GM23338 (cell line): ENCODE data around the gene WDHD1. TPM values are rescaled to one million over a fixed set of nuclear protein-coding genes. Genes with fewer than 3 reads are reported as not detected.

Experiments used
- ATAC-seq: fragments of 200-7000 bp; cut with Tn5 transposase; 3 replicates; pipeline ENCODE4 v1.9.1; 2020
- DNase-seq: peaks from one replicate; pipeline ENCODE4 v3.0.0-alpha.2; 2015; ENCODE audit warnings: low spot score
- H2AFZ ChIP-seq: fragments of 200-600 bp; sonication (generic); 2 replicates; pipeline ENCODE4 v1.8.0; 2016; ENCODE audit warnings: antibody characterized with exemption, mild to moderate bottlenecking, moderate library complexity
- H3F3A ChIP-seq: fragments of 200-600 bp; sonication (generic); replicated peaks from 2 replicates; pipeline ENCODE4 v1.8.0; 2017; ENCODE audit warnings: antibody characterized with exemption, mixed run types, low read depth
- H3K27ac ChIP-seq: fragments of 200-600 bp; sonication (generic); 2 replicates; pipeline ENCODE4 v1.6.1; 2016; ENCODE audit warnings: low read depth
- H3K27me3 ChIP-seq: fragments of 200-600 bp; sonication (generic); 2 replicates; pipeline ENCODE4 v1.8.0; 2016; ENCODE audit warnings: mild to moderate bottlenecking, mixed run types, moderate library complexity; ENCODE audit not compliant: insufficient read depth
- H3K36me3 ChIP-seq: fragments of 200-600 bp; sonication (generic); 2 replicates; pipeline ENCODE4 v1.8.0; 2016; ENCODE audit warnings: mild to moderate bottlenecking; ENCODE audit not compliant: insufficient read depth
- H3K4me1 ChIP-seq: fragments of 200-600 bp; sonication (generic); 2 replicates; pipeline ENCODE4 v1.8.0; 2016; ENCODE audit warnings: mild to moderate bottlenecking, moderate library complexity; ENCODE audit not compliant: insufficient read depth
- H3K4me2 ChIP-seq: fragments of 200-600 bp; sonication (generic); 2 replicates; pipeline ENCODE4 v1.7.1; 2017; ENCODE audit warnings: mixed run types
- H3K4me3 ChIP-seq: fragments of 200-600 bp; sonication (generic); 2 replicates; pipeline ENCODE4 v1.6.1; 2016; ENCODE audit warnings: mixed run types
- H3K79me2 ChIP-seq: fragments of 200-600 bp; sonication (generic); replicated peaks from 2 replicates; pipeline ENCODE4 v1.8.0; 2017; ENCODE audit warnings: mild to moderate bottlenecking; ENCODE audit not compliant: insufficient read depth
- H3K9me2 ChIP-seq: fragments of 200-600 bp; sonication (generic); 2 replicates; pipeline ENCODE4 v1.8.0; 2017; ENCODE audit not compliant: insufficient read depth
- H4K20me1 ChIP-seq: fragments of 200-600 bp; sonication (generic); replicated peaks from 2 replicates; pipeline ENCODE4 v1.8.0; 2017; ENCODE audit warnings: mild to moderate bottlenecking; ENCODE audit not compliant: insufficient read depth
- H3K27ac Mint-ChIP-seq: 2 replicates; pipeline ENCODE4 v1.8.0; 2020; ENCODE audit warnings: inconsistent platforms, mild to moderate bottlenecking, moderate library complexity, mixed read lengths
- H3K27me3 Mint-ChIP-seq: 3 replicates; pipeline ENCODE4 v1.8.0; 2022; ENCODE audit warnings: low read depth, mild to moderate bottlenecking, moderate library complexity, mixed read lengths, inconsistent platforms; ENCODE audit not compliant: insufficient read depth, poor library complexity
- H3K36me3 Mint-ChIP-seq: 3 replicates; pipeline ENCODE4 v1.8.0; 2021; ENCODE audit warnings: low read depth, mild to moderate bottlenecking, inconsistent platforms, moderate library complexity, mixed read lengths
- H3K4me1 Mint-ChIP-seq: 3 replicates; pipeline ENCODE4 v1.8.0; 2020; ENCODE audit warnings: mild to moderate bottlenecking, inconsistent platforms, mixed read lengths
- H3K4me3 Mint-ChIP-seq: 3 replicates; pipeline ENCODE4 v1.8.0; 2021; ENCODE audit warnings: moderate library complexity, mild to moderate bottlenecking, inconsistent platforms, mixed read lengths
- H3K9me3 Mint-ChIP-seq: 3 replicates; pipeline ENCODE4 v1.8.0; 2020; ENCODE audit warnings: moderate library complexity, mild to moderate bottlenecking, inconsistent platforms, mixed read lengths
- CREB1 ChIP-seq: fragments of 250-450 bp; sonication (Bioruptor Pico); IDR thresholded peaks from 2 replicates; pipeline ENCODE4 v1.5.0; 2020; ENCODE audit warnings: low read depth, mild to moderate bottlenecking, moderate library complexity
- EZH2phosphoT487 ChIP-seq: fragments of 200-600 bp; sonication (generic); IDR thresholded peaks from one replicate; pipeline ENCODE4 v1.8.1; 2018; ENCODE audit warnings: antibody characterized with exemption; ENCODE audit not compliant: unreplicated experiment
- NANOG ChIP-seq: IDR thresholded peaks from 2 replicates; pipeline ENCODE4 v1.6.1; 2016; ENCODE audit warnings: antibody characterized with exemption, borderline replicate concordance
- POLR2AphosphoS5 ChIP-seq: IDR thresholded peaks from 2 replicates; pipeline ENCODE4 v1.6.1; 2016; ENCODE audit warnings: antibody characterized with exemption, low read depth
- ZNF114 ChIP-seq: fragments of 250-450 bp; sonication (Bioruptor Pico); IDR thresholded peaks from 2 replicates; pipeline ENCODE4 v1.5.0; 2020; ENCODE audit warnings: mild to moderate bottlenecking, moderate library complexity
- ZNF331 ChIP-seq: fragments of 250-450 bp; sonication (Bioruptor Pico); IDR thresholded peaks from 2 replicates; pipeline ENCODE4 v1.5.0; 2020; ENCODE audit warnings: low read depth, mild to moderate bottlenecking, moderate library complexity
- long read RNA-seq: library from polyadenylated mRNA; unstranded; transcript quantifications from one replicate; pipeline ENCODE4 v2.0.0, GENCODE V29; 2020; ENCODE audit not compliant: unreplicated experiment
- polyA plus RNA-seq: library from polyadenylated mRNA; unstranded; fragments of >200 nt; fragmentation: Nextera tagmentation; extraction: Ambion mirVana; gene quantifications from 2 replicates; pipeline ENCODE4 v1.2.1, GENCODE V29; 2016
- total RNA-seq: library from RNA; depleted of rRNA; stranded (reverse); fragments of >200 nt; shearing (Covaris generic); gene quantifications from 2 replicates; pipeline ENCODE4 v1.2.3, GENCODE V29; 2014; rRNA removed
- TF ChIP-seq, protein P1 (sequence below): IDR thresholded peaks from 2 replicates; pipeline ENCODE4 v1.6.1; 2016; ENCODE audit warnings: antibody characterized with exemption
- TF ChIP-seq, protein P2 (sequence below), 2 experiments: fragments of 200-600 bp in 1 of 2; sonication (generic) in 1 of 2; conservative IDR thresholded peaks; 2 replicates each; pipeline versions ENCODE4 v1.5.1 to v1.6.1; 2016 to 2017; ENCODE audit warnings: antibody characterized with exemption in 2 of 2, low read depth in 2 of 2, mild to moderate bottlenecking in 2 of 2, moderate library complexity in 1 of 2

The WDHD1 gene, protein sequence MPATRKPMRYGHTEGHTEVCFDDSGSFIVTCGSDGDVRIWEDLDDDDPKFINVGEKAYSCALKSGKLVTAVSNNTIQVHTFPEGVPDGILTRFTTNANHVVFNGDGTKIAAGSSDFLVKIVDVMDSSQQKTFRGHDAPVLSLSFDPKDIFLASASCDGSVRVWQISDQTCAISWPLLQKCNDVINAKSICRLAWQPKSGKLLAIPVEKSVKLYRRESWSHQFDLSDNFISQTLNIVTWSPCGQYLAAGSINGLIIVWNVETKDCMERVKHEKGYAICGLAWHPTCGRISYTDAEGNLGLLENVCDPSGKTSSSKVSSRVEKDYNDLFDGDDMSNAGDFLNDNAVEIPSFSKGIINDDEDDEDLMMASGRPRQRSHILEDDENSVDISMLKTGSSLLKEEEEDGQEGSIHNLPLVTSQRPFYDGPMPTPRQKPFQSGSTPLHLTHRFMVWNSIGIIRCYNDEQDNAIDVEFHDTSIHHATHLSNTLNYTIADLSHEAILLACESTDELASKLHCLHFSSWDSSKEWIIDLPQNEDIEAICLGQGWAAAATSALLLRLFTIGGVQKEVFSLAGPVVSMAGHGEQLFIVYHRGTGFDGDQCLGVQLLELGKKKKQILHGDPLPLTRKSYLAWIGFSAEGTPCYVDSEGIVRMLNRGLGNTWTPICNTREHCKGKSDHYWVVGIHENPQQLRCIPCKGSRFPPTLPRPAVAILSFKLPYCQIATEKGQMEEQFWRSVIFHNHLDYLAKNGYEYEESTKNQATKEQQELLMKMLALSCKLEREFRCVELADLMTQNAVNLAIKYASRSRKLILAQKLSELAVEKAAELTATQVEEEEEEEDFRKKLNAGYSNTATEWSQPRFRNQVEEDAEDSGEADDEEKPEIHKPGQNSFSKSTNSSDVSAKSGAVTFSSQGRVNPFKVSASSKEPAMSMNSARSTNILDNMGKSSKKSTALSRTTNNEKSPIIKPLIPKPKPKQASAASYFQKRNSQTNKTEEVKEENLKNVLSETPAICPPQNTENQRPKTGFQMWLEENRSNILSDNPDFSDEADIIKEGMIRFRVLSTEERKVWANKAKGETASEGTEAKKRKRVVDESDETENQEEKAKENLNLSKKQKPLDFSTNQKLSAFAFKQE
- total RNA-seq (65.4 and 71.3 TPM in 2 replicates), polyA plus RNA-seq (39.6 and 48.8 TPM in 2 replicates)
- long read RNA-seq, full-length matches to known transcripts, result 1 of 29 reads
- long read RNA-seq, partial matches to known transcripts, result 20 of 29 reads
- long read RNA-seq, other reads (novel, unspliced or antisense), result 8 of 29 reads

DNA sequence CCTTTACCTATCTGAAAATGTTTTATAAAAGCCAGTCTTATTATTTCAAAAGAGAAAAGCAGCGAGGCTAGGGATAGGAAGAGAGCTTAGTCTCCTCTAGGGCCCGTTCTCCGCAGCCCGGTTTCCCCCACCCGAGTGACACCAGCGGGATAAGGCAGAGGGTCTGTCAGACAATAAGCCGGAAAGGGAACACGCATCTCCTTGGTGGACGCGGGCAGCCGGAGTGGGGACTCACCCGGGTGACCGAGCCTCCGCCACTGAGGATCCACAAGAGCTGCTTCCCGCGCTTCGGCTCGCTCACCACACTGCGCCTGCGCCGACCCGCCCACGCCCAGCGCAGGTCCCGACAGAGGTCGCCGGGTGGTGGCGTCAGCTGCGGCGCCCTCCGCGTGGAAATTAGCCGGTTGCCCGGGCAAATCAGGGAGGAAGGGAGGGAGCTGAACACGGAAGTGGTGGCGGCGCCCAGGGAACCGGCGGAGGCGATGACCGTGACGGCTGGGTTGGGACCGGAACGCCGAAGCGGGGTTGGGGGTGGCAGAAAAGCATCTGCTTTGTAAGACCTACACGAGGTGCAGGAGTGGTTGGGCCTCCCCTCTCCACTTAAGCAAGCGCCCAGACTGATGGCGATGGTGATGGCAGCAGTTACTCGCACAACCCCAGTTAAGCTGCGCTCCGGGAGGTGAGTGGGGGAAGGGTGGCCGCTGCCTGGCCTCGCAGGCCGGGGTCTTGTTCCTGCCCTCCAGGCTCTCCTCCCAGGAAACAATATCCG lies at the start of gene WDHD1, which contains the start of gene SOCS4:
Gene WDHD1 (minus strand): TSS at position 307 of the 769 bp plus-strand sequence. CDS start 312 bp downstream, outside the sequence.
Gene SOCS4 (plus strand): TSS at position 444 of the 769 bp plus-strand sequence. CDS start 15,806 bp downstream, outside the sequence.
- H3K27me3 ChIP-seq, result no peaks in the 10 kb centered on the region
- peak within 1 kb of the TSS; percentile 95 for H3K27ac Mint-ChIP-seq
- no peaks in the 10 kb centered on the region for H3K9me2 ChIP-seq
- H3K4me3 ChIP-seq, result peak within 1 kb of the TSS; percentile 94
- DNase-seq (peak; percentile 94), ATAC-seq (peak; percentile 87)
- H3K4me3 Mint-ChIP-seq, result peak within 1 kb of the TSS; percentile 95
- H3K9me3 Mint-ChIP-seq, result no peaks in the 10 kb centered on the region; the same call in 2 of the 3 replicates
- peaks cover 19% of the 10 kb centered on the region; the same call in 1 of the 2 replicates for H3F3A ChIP-seq
- peaks cover 4% of the 10 kb centered on the region for H4K20me1 ChIP-seq
- peaks cover 2% of the 10 kb centered on the region for H3K27me3 Mint-ChIP-seq
- peaks cover 32% of the 10 kb centered on the region for H3K4me1 Mint-ChIP-seq
- H3K4me2 ChIP-seq, result peak within 1 kb of the TSS; percentile 99
- peaks cover 17% of the 10 kb centered on the region for H3K36me3 Mint-ChIP-seq
- H3K36me3 ChIP-seq, result 0 out of 2 replicates have a peak, but pooled peaks cover 6% of the 10 kb centered on the region
- peaks cover 43% of the 10 kb centered on the region for H3K4me1 ChIP-seq
- no peak for TF ChIP-seq EZH2phosphoT487
- TF ChIP-seq, protein P1, sequence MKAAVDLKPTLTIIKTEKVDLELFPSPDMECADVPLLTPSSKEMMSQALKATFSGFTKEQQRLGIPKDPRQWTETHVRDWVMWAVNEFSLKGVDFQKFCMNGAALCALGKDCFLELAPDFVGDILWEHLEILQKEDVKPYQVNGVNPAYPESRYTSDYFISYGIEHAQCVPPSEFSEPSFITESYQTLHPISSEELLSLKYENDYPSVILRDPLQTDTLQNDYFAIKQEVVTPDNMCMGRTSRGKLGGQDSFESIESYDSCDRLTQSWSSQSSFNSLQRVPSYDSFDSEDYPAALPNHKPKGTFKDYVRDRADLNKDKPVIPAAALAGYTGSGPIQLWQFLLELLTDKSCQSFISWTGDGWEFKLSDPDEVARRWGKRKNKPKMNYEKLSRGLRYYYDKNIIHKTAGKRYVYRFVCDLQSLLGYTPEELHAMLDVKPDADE, result peak; percentile 68; the same call in 1 of the 2 replicates
- TF ChIP-seq POLR2AphosphoS5, result peak; percentile 71
- peak; percentile 60; the same call in 1 of the 2 replicates for TF ChIP-seq ZNF114 (CRISPR knock-in tag)
- TF ChIP-seq NANOG, result peak; percentile 9; the same call in 1 of the 2 replicates
- TF ChIP-seq, protein P2, sequence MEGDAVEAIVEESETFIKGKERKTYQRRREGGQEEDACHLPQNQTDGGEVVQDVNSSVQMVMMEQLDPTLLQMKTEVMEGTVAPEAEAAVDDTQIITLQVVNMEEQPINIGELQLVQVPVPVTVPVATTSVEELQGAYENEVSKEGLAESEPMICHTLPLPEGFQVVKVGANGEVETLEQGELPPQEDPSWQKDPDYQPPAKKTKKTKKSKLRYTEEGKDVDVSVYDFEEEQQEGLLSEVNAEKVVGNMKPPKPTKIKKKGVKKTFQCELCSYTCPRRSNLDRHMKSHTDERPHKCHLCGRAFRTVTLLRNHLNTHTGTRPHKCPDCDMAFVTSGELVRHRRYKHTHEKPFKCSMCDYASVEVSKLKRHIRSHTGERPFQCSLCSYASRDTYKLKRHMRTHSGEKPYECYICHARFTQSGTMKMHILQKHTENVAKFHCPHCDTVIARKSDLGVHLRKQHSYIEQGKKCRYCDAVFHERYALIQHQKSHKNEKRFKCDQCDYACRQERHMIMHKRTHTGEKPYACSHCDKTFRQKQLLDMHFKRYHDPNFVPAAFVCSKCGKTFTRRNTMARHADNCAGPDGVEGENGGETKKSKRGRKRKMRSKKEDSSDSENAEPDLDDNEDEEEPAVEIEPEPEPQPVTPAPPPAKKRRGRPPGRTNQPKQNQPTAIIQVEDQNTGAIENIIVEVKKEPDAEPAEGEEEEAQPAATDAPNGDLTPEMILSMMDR (conservative IDR thresholded peaks at IDR 0.05; ENCODE audit: low read depth in 2 of 2), result no peak
- TF ChIP-seq ZNF331 (CRISPR knock-in tag), result no peak; the same call in 1 of the 2 replicates
- TF ChIP-seq CREB1 (CRISPR knock-in tag), result peak; percentile 95
- H2AFZ ChIP-seq, result no peak within 1 kb of the TSS; the same call in 1 of the 2 replicates
- peaks cover 88% of the 10 kb centered on the region for H3K79me2 ChIP-seq
- peak within 1 kb of the TSS; percentile 100 for H3K27ac ChIP-seq
